Spleen (tissue), 7 donors: ENCODE results near the gene NDUFS8.

Source experiments
- CTCF ChIP-seq, 11 experiments: fragments of 200-600 bp in 7 of 11; fragments of 450-650 bp in 4 of 11; sonication (generic) in 4 of 11; IDR thresholded peaks in 8 of 11; conservative IDR thresholded peaks in 3 of 11; 1 replicate in 7 of 11; 2 replicates in 4 of 11; pipeline versions ENCODE4 v1.4.0 to v1.8.0; 2016 to 2021; ENCODE audit warnings: antibody characterized with exemption in 11 of 11, inconsistent platforms in 4 of 11, mild to moderate bottlenecking in 1 of 11
- POLR2A ChIP-seq, 3 donors: fragments of 450-650 bp; IDR thresholded peaks; one replicate each; pipeline ENCODE4 v1.5.1; 2017; ENCODE audit warnings: antibody characterized with exemption in 3 of 3, mild to moderate bottlenecking in 1 of 3
- POLR2AphosphoS5 ChIP-seq, 3 donors: sonication (generic); formaldehyde crosslinking; IDR thresholded peaks; one replicate each; pipeline ENCODE4 v1.5.1; 2017; ENCODE audit warnings: antibody characterized with exemption in 3 of 3
- donor health status: DM: no; HTN: no; CAD: no; lungs with moderate emphysema.
- donor health status: DM: no; HTN: no; CAD: no.
- donor health status: DM: no; HTN: no; CAD: no.

GRCh38 chr11:68037411-68038225 lies 7.1 kb downstream of the NDUFS8 start:
- no peak for TF ChIP-seq CTCF (IDR thresholded peaks at IDR 0.05 in 8 of 11, conservative IDR thresholded peaks at IDR 0.05 in 3 of 11)
- no peak for TF ChIP-seq POLR2A (IDR thresholded peaks at IDR 0.05)
- TF ChIP-seq POLR2AphosphoS5 (IDR thresholded peaks at IDR 0.05): no peak
